NB4 (cell line): Measurements from ENCODE around the gene SCN8A.

ENCODE experiments used
- MYC ChIP-seq: IDR thresholded peaks from 2 replicates; pipeline ENCODE4 v1.6.1; 2011; ENCODE audit warnings: low read depth, low read length
- POLR2A ChIP-seq: IDR thresholded peaks from 2 replicates; pipeline ENCODE4 v1.6.1; 2011; ENCODE audit warnings: mild to moderate bottlenecking; ENCODE audit not compliant: insufficient read length; ENCODE audit errors: extremely low read depth
- TF ChIP-seq, protein P1 (sequence below): IDR thresholded peaks from one replicate; pipeline ENCODE4 v1.5.1; 2012; ENCODE audit warnings: low read depth, low read length
- TF ChIP-seq, protein P2 (sequence below): IDR thresholded peaks from 2 replicates; pipeline ENCODE4 v1.6.1; 2011; ENCODE audit warnings: low read depth, low read length

DNA sequence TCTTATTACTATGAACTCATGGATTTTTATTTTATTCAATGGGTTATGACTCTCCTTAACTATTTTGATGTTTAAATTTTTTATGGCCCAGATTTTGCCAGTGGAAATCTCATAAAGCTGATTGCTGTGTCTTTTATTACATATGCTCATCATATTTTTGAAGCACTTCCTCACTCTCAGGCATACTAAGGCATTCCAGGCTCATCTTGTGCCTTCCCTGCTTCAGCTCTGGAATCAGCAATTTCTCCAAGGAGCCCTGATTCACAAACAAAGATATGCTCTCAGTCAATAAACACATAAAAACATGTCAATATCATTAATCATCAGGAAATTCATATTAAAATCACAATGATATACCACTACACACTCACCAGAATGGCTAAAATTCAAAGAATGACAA is 44.9 kb upstream of the SCN8A start:
- TF ChIP-seq, protein P1, sequence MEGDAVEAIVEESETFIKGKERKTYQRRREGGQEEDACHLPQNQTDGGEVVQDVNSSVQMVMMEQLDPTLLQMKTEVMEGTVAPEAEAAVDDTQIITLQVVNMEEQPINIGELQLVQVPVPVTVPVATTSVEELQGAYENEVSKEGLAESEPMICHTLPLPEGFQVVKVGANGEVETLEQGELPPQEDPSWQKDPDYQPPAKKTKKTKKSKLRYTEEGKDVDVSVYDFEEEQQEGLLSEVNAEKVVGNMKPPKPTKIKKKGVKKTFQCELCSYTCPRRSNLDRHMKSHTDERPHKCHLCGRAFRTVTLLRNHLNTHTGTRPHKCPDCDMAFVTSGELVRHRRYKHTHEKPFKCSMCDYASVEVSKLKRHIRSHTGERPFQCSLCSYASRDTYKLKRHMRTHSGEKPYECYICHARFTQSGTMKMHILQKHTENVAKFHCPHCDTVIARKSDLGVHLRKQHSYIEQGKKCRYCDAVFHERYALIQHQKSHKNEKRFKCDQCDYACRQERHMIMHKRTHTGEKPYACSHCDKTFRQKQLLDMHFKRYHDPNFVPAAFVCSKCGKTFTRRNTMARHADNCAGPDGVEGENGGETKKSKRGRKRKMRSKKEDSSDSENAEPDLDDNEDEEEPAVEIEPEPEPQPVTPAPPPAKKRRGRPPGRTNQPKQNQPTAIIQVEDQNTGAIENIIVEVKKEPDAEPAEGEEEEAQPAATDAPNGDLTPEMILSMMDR, result no peak
- no peak for TF ChIP-seq POLR2A
- no peak for TF ChIP-seq MYC
- TF ChIP-seq, protein P2, sequence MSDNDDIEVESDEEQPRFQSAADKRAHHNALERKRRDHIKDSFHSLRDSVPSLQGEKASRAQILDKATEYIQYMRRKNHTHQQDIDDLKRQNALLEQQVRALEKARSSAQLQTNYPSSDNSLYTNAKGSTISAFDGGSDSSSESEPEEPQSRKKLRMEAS, result no peak
